GM12891 (cell line): ENCODE measurements around the gene MYL5.

Source experiments
- PAX5 ChIP-seq: IDR thresholded peaks from 2 replicates; pipeline ENCODE4 v1.6.1; 2011; ENCODE audit warnings: low read length, moderate library complexity, mild to moderate bottlenecking; ENCODE audit not compliant: insufficient read depth, severe bottlenecking
- POLR2A ChIP-seq: IDR thresholded peaks from 2 replicates; pipeline ENCODE4 v1.6.1; 2011; ENCODE audit warnings: low read depth, low read length, control low read depth
- POLR2AphosphoS5 ChIP-seq: IDR thresholded peaks from 2 replicates; pipeline ENCODE4 v1.6.1; 2011; ENCODE audit warnings: low read depth, low read length, control low read depth
- POU2F2 ChIP-seq: IDR thresholded peaks from 2 replicates; pipeline ENCODE4 v1.6.1; 2011; ENCODE audit warnings: low read depth, mild to moderate bottlenecking, control low read depth, low read length, moderate library complexity
- SPI1 ChIP-seq: IDR thresholded peaks from 2 replicates; pipeline ENCODE4 v1.6.1; 2011; ENCODE audit warnings: low read depth, low read length, control low read depth
- TAF1 ChIP-seq: IDR thresholded peaks from 2 replicates; pipeline ENCODE4 v1.6.1; 2011; ENCODE audit warnings: low read depth, low read length, control low read depth

DNA sequence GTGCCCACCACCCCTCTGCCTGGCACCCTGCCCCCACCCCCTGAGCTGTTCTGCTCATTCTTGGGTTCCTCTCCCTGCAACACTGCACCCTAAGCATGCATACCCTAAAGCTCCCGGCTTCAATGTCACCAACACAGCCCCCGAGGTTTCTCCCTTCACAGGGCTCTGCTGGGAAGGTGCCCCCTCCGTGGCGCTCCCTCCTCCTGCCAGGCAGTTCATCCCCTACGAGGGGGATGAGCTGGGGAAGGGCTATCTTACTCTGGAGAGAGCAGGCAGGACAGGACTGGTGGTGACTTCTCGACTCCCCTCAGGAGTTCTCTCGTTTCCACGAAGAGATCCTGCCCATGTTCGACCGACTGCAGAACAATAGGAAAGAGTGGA is 6.8 kb upstream of the MYL5 start:
- TF ChIP-seq POLR2AphosphoS5 (no peak), POLR2A (no peak), SPI1 (no peak), TAF1 (no peak), PAX5 (no peak), POU2F2 (no peak)
